Keratinocyte (primary cell): ENCODE results near the gene CDC42SE2.

Experiments
- EZH2 ChIP-seq: IDR thresholded peaks from one replicate; pipeline ENCODE4 v1.6.1; 2012; ENCODE audit warnings: inconsistent platforms, mild to moderate bottlenecking, low read length, moderate library complexity
- TF ChIP-seq, protein P1 (sequence below), 3 experiments: IDR thresholded peaks in 1 of 3; conservative IDR thresholded peaks in 1 of 3; optimal IDR thresholded peaks in 1 of 3; 2 replicates in 2 of 3; 3 replicates in 1 of 3; pipeline versions ENCODE3 to v1.5.1; 2011; ENCODE audit warnings: low read length in 3 of 3, mild to moderate bottlenecking in 3 of 3, moderate library complexity in 2 of 3, control low read depth in 1 of 3, inconsistent platforms in 1 of 3; ENCODE audit not compliant: insufficient read depth in 2 of 3; ENCODE audit errors: extremely low read depth in 1 of 3

GRCh38 chr5:131265311-131265803 is 1.5 kb downstream of the CDC42SE2 start:
- TF ChIP-seq, protein P1, sequence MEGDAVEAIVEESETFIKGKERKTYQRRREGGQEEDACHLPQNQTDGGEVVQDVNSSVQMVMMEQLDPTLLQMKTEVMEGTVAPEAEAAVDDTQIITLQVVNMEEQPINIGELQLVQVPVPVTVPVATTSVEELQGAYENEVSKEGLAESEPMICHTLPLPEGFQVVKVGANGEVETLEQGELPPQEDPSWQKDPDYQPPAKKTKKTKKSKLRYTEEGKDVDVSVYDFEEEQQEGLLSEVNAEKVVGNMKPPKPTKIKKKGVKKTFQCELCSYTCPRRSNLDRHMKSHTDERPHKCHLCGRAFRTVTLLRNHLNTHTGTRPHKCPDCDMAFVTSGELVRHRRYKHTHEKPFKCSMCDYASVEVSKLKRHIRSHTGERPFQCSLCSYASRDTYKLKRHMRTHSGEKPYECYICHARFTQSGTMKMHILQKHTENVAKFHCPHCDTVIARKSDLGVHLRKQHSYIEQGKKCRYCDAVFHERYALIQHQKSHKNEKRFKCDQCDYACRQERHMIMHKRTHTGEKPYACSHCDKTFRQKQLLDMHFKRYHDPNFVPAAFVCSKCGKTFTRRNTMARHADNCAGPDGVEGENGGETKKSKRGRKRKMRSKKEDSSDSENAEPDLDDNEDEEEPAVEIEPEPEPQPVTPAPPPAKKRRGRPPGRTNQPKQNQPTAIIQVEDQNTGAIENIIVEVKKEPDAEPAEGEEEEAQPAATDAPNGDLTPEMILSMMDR (optimal IDR thresholded peaks at IDR 0.05 in 1 of 3, IDR thresholded peaks at IDR 0.05 in 1 of 3, conservative IDR thresholded peaks at IDR 0.05 in 1 of 3; ENCODE audit: extremely low read depth in 1 of 3, insufficient read depth in 2 of 3, low read length in 3 of 3), result peak in 1 of 3 experiments; percentile 36
- TF ChIP-seq EZH2, result no peak
